HepG2 (cell line): ENCODE measurements around the gene PTPRH. TPM values are rescaled to one million over a fixed set of nuclear protein-coding genes. Genes with fewer than 3 reads are reported as not detected.
A peak's percentile ranks its signal among the peaks of the same experiment; 100 is the strongest.

Experiments used
- CCDC6 ChIP-seq: sonication (generic); formaldehyde crosslinking; IDR thresholded peaks from 2 replicates; pipeline ENCODE4 v1.8.1; 2022; ENCODE audit warnings: mild to moderate bottlenecking, missing genetic modification reagents, moderate library complexity
- CEBPG ChIP-seq: IDR thresholded peaks from 2 replicates; pipeline ENCODE4 v1.6.1; 2016
- ELF1 ChIP-seq: sonication (generic); formaldehyde crosslinking; IDR thresholded peaks from 2 replicates; pipeline ENCODE4 v1.4.0; 2020; ENCODE audit warnings: missing genetic modification reagents
- FOXA3 ChIP-seq: IDR thresholded peaks from 2 replicates; pipeline ENCODE4 v1.6.1; 2016; ENCODE audit warnings: missing genetic modification reagents, missing compliant biosample characterization
- GABPB1 ChIP-seq: IDR thresholded peaks from 2 replicates; pipeline ENCODE4 v1.6.1; 2016; ENCODE audit warnings: mild to moderate bottlenecking, missing genetic modification reagents, moderate library complexity, missing compliant biosample characterization
- IKZF4 ChIP-seq: sonication (generic); formaldehyde crosslinking; IDR thresholded peaks from 2 replicates; pipeline ENCODE4 v1.5.1; 2020; ENCODE audit warnings: borderline replicate concordance, mild to moderate bottlenecking, low read depth, missing genetic modification reagents; ENCODE audit errors: not compliant biosample characterization
- JUND ChIP-seq: sonication (generic); formaldehyde crosslinking; IDR thresholded peaks from 2 replicates; pipeline ENCODE4 v1.8.0; 2022; ENCODE audit warnings: mild to moderate bottlenecking, missing genetic modification reagents
- LBX2 ChIP-seq: sonication (generic); formaldehyde crosslinking; IDR thresholded peaks from 2 replicates; pipeline ENCODE4 v1.5.0; 2020; ENCODE audit warnings: missing genetic modification reagents, mild to moderate bottlenecking, borderline replicate concordance
- MYC ChIP-seq: sonication (generic); formaldehyde crosslinking; IDR thresholded peaks from 2 replicates; pipeline ENCODE4 v1.9.0; 2021; ENCODE audit warnings: missing genetic modification reagents, borderline replicate concordance
- NFYC ChIP-seq: IDR thresholded peaks from 2 replicates; pipeline ENCODE4 v1.6.1; 2016; ENCODE audit warnings: missing genetic modification reagents, missing compliant biosample characterization
- PLRG1 ChIP-seq: fragments of 450-650 bp; conservative IDR thresholded peaks from 2 replicates; pipeline ENCODE4 v1.6.1; 2016
- POLR2A ChIP-seq, 2 experiments: IDR thresholded peaks; 2 replicates each; pipeline ENCODE4 v1.6.1; 2011; ENCODE audit warnings: low read depth in 2 of 2, low read length in 2 of 2, mild to moderate bottlenecking in 1 of 2, moderate library complexity in 1 of 2; ENCODE audit not compliant: insufficient read depth in 1 of 2
- SOX5 ChIP-seq: IDR thresholded peaks from 2 replicates; pipeline ENCODE4 v1.6.1; 2016; ENCODE audit warnings: borderline replicate concordance
- TRIM24 ChIP-seq: sonication (generic); formaldehyde crosslinking; IDR thresholded peaks from 2 replicates; pipeline ENCODE4 v1.8.0; 2022; ENCODE audit warnings: mild to moderate bottlenecking, missing genetic modification reagents
- YEATS2 ChIP-seq: sonication (generic); formaldehyde crosslinking; IDR thresholded peaks from 2 replicates; pipeline ENCODE4 v1.4.0; 2020; ENCODE audit warnings: missing genetic modification reagents, borderline replicate concordance
- ZNF136 ChIP-seq: sonication (generic); formaldehyde crosslinking; IDR thresholded peaks from 2 replicates; pipeline ENCODE4 v1.8.1; 2022; ENCODE audit warnings: low read depth, mild to moderate bottlenecking, moderate library complexity, missing genetic modification reagents
- ZNF230 ChIP-seq: sonication (generic); formaldehyde crosslinking; IDR thresholded peaks from 2 replicates; pipeline ENCODE4 v1.4.0; 2020; ENCODE audit warnings: mild to moderate bottlenecking, missing genetic modification reagents
- ZNF317 ChIP-seq: sonication (generic); formaldehyde crosslinking; IDR thresholded peaks from 2 replicates; pipeline ENCODE4 v1.5.0; 2020; ENCODE audit warnings: mild to moderate bottlenecking, missing genetic modification reagents
- ZNF430 ChIP-seq: sonication (generic); formaldehyde crosslinking; IDR thresholded peaks from 2 replicates; pipeline ENCODE4 v1.9.0; 2021; ENCODE audit warnings: mild to moderate bottlenecking, missing genetic modification reagents
- ZNF737 ChIP-seq: sonication (generic); formaldehyde crosslinking; IDR thresholded peaks from 2 replicates; pipeline ENCODE4 v1.5.0; 2020; ENCODE audit warnings: missing genetic modification reagents, mild to moderate bottlenecking, borderline replicate concordance
- ZNF772 ChIP-seq: sonication (generic); formaldehyde crosslinking; IDR thresholded peaks from 2 replicates; pipeline ENCODE4 v1.5.0; 2020; ENCODE audit warnings: mild to moderate bottlenecking, missing genetic modification reagents
- ZNF777 ChIP-seq: sonication (generic); formaldehyde crosslinking; IDR thresholded peaks from 2 replicates; pipeline ENCODE4 v1.4.0; 2020; ENCODE audit warnings: missing genetic modification reagents
- polyA plus RNA-seq, 8 experiments: library from polyadenylated mRNA; depleted of rRNA in 3 of 8; stranded (reverse) in 7 of 8; unstranded in 1 of 8; fragments of >200 nt; fragmentation: Illumina TruSeq in 4 of 8; extraction: Trizol in 4 of 8; gene quantifications; 2 replicates each; pipeline versions ENCODE4 v1.2.1 to v1.2.3, GENCODE V29; 2011 to 2016; ENCODE audit warnings: low read depth in 4 of 8, missing spikeins in 1 of 8, mixed read lengths in 1 of 8; ENCODE audit not compliant: insufficient read depth in 1 of 8
- total RNA-seq, 5 experiments: library from RNA; depleted of rRNA; stranded (reverse); fragments of >200 nt; fragmentation: Illumina TruSeq; extraction: Trizol; gene quantifications; 2 replicates each; pipeline ENCODE4 v1.2.3, GENCODE V29; 2016; ENCODE audit warnings: low read depth in 1 of 5
- TF ChIP-seq, protein P1 (sequence below): sonication (generic); formaldehyde crosslinking; IDR thresholded peaks from 2 replicates; pipeline ENCODE4 v1.4.0; 2020; ENCODE audit warnings: missing genetic modification reagents, low read depth, mild to moderate bottlenecking, borderline replicate concordance
- TF ChIP-seq, protein P2 (sequence below): sonication (generic); formaldehyde crosslinking; IDR thresholded peaks from 2 replicates; pipeline ENCODE4 v1.8.0; 2022; ENCODE audit warnings: missing genetic modification reagents, mild to moderate bottlenecking, borderline replicate concordance

Gene PTPRH
- total and polyA plus RNA-seq, 2 of the 13 experiments (the other 11 are each of a cell fraction or from before 2014, with no cell fraction given), result 14.7 to 125 TPM

DNA sequence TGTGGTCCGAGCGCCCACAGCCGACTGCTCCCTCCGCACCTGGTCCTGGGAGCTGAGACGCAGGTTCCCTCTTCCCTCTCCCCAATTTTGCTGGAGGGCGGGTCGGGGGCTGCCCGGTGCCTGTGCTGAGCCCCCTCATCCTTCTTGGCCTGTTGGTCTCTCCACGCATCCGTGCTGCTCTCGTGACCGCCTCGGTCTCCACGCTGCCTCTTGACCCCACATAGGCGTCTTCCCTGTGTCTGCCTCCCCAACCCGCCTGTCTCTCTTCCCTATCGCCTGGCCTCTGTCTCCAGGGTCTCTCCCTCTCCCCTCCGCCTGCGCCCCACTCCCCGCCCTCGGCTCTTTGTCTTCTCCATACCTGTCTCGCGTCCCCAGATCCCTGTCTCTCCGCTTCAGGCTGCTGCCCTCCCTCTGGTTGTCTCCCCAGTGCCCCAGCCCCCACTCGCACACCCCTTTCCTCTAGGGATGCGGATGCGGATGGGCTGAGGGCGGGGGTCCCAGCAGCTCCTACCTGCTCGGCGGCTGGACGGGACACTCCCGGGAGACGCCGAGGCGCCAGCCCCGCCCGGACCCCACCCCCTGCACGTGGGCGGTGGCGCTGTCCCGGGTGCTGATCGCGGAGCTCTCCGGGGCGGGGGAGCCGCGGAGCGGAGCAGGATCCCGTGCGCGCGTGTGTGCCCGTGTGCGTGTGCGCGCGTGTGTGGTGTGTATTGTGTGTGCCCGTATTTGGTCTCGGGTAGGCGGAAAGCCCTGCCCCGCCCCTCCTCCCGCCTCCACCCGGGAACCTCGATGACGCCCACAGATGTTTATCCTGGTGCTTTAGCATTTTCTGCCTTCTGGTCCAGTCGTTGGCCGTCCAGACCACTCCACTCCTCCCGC is 29.5 kb downstream of the PTPRH start, which contains the start of gene SYT5 (continued):
- TF ChIP-seq SOX5, result no peak
- no peak for TF ChIP-seq YEATS2
- TF ChIP-seq PLRG1, result no peak
- TF ChIP-seq LBX2 (CRISPR knock-in tag), result no peak
- no peak for TF ChIP-seq ZNF317 (CRISPR knock-in tag)
- TF ChIP-seq MYC (CRISPR knock-in tag), result peak; percentile 54; the same call in 1 of the 2 replicates
- TF ChIP-seq ELF1, result no peak
- TF ChIP-seq, protein P1, sequence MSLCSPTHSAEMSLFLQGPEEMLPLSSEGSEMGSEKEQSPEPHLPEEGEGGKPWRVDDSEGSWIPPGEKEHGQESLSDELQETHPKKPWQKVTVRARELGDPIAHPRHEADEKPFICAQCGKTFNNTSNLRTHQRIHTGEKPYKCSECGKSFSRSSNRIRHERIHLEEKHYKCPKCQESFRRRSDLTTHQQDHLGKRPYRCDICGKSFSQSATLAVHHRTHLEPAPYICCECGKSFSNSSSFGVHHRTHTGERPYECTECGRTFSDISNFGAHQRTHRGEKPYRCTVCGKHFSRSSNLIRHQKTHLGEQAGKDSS (CRISPR knock-in tag), result no peak
- no peak for TF ChIP-seq ZNF136 (CRISPR knock-in tag)
- TF ChIP-seq ZNF737 (CRISPR knock-in tag), result no peak
- TF ChIP-seq CCDC6 (CRISPR knock-in tag), result no peak
- TF ChIP-seq, protein P2, sequence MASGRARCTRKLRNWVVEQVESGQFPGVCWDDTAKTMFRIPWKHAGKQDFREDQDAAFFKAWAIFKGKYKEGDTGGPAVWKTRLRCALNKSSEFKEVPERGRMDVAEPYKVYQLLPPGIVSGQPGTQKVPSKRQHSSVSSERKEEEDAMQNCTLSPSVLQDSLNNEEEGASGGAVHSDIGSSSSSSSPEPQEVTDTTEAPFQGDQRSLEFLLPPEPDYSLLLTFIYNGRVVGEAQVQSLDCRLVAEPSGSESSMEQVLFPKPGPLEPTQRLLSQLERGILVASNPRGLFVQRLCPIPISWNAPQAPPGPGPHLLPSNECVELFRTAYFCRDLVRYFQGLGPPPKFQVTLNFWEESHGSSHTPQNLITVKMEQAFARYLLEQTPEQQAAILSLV (CRISPR knock-in tag), result no peak
- TF ChIP-seq IKZF4 (CRISPR knock-in tag), result no peak
- no peak for TF ChIP-seq JUND (CRISPR knock-in tag)
- TF ChIP-seq ZNF772 (CRISPR knock-in tag), result no peak; the same call in 1 of the 2 replicates
- TF ChIP-seq ZNF430 (CRISPR knock-in tag), result peak; percentile 28; the same call in 1 of the 2 replicates
- TF ChIP-seq NFYC, result no peak
- no peak for TF ChIP-seq ZNF230 (CRISPR knock-in tag)
- no peak for TF ChIP-seq TRIM24 (CRISPR knock-in tag)
- TF ChIP-seq ZNF777, result no peak
- TF ChIP-seq CEBPG (CRISPR knock-in tag), result no peak
- peak in 1 of 2 experiments; percentile 16; a peak in 1 of 4 replicates for TF ChIP-seq POLR2A (IDR thresholded peaks at IDR 0.05; ENCODE audit: insufficient read depth in 1 of 2, low read depth in 2 of 2, low read length in 2 of 2)
- TF ChIP-seq FOXA3, result no peak
- TF ChIP-seq GABPB1 (CRISPR knock-in tag), result peak; percentile 41; the same call in 1 of the 2 replicates
